Activated gamma-delta T cell treated with anti-CD3 and anti-CD28 coated beads, Interleukin-2, amount 50 U/mL, for 16 hours (primary cell): ENCODE data around the gene MIP.
"Not testable (repeated sequence)": the region's sequence is repeated elsewhere in the genome, so short reads cannot be mapped to it uniquely, and the experiment has no call there.

Experiments
- DNase-seq: peaks from one replicate; pipeline ENCODE4 v3.0.0-alpha.2; 2020; ENCODE audit warnings: low read depth

Gene MIP

GRCh38 chr12:56454557-56454956 lies at the start of gene MIP:
MIP (minus strand) TSS chr12:56454657; CDS start chr12:56454613, 44 bp downstream.
- DNase-seq, result no peak

- DNase-seq, result not testable (repeated sequence)
These were observed 45.4 kb upstream of the MIP start for GRCh38 chr12:56499879-56500278.

DNA sequence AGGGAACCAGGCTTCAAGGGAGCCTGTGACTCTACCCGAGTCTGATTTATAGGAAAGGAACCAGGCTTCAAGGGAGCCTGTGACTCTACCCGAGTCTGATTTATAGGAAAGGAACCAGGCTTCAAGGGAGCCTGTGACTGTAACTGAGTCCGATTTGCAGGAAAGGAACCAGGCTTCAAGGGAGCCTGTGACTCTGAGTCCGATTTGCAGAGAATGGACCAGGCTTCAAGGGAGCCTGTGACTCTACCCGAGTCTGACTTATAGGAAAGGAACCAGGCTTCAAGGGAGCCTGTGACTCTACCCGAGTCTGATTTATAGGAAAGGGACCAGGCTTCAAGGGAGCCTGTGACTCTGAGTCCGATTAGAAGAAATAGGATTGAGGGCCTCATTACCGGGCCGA lies 45.0 kb upstream of the MIP start:
- DNase-seq, result not testable (repeated sequence)

GRCh38 chr12:56498126-56498902 lies 43.9 kb upstream of the MIP start:
- not testable (repeated sequence) for DNase-seq

GRCh38 chr12:56496704-56497103 lies 42.2 kb upstream of the MIP start:
- DNase-seq, result peak; percentile 48

GRCh38 chr12:56494481-56494880 lies 40.0 kb upstream of the MIP start:
- not testable (repeated sequence) for DNase-seq

GRCh38 chr12:56494106-56494415 lies 39.6 kb upstream of the MIP start:
- not testable (repeated sequence) for DNase-seq

GRCh38 chr12:56493409-56494105 lies 39.1 kb upstream of the MIP start:
- DNase-seq, result not testable (repeated sequence)

DNA sequence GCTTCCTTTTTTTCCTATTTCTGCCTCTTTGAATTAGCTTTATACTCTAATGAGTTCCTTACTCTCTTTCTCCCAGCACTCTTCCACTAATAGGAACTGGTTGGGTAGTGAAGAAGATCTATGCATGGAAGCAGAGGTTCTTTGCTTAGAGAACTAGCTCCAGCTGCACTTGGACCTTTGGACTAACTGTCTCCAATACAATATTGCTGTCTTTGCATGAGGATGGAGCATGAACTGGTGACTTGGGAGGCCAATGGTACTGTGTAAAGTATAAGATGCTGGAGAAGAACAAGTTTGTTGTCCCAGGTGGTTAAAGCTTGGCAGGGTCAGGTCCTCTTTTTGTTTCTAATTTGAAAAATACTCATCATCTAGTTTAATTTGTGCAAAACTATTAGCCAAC lies 35.9 kb upstream of the MIP start:
- no peak for DNase-seq

DNA sequence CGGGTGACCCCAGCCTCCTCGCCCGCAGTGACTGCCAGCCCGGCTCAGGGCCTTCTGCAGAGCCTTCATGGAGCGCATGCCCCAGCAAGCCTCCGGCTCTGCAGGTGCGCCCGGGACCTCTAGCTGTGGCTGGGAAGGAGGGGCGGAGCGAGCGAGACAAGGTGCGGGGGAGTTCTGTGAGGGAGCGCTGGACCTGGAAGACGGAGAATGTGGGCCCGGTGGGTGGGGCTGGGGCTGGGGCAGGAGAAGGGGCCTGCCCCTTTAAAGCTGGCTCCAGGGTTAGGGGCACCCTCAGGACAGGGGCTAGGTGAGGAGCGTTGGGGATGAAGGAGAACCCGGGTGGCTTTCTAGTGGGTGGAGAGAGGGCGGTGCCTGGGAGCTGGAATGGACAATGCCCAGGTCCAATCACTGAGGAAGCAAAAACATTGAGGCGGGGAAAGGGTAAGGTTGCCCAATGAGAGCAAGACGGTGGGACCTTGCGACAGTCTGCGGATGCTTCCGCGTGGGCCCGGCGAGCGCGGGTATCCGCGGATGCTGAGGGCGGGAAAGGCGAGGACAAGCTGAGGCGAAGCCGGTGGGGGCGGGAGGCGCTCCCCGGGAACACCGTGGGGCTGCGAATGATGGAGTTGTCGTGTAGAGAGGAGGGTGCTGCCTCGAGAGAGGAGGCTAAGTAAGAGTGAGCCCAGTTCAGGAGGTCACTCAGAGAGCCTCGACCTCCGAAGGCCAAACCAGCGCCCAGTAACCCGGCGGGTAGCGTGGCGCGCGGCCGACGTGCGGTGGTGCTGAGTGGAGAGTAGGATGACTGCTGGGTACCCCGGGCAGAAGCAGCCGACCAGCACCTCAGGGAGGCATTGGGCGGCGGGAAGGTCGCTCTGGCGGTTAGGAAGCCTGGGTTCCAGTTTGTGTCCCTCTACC lies 33.8 kb upstream of the MIP start, which contains the start of gene GLS2:
Gene GLS2 (minus strand): TSS at position 121 of the 915 bp plus-strand sequence. CDS start 43 bp downstream, at position 78.
- peak; percentile 48 for DNase-seq

- DNase-seq, result peak; percentile 5
These were observed 33.1 kb upstream of the MIP start for GRCh38 chr12:56487448-56488040.

- no peak for DNase-seq
These were observed 32.2 kb upstream of the MIP start for GRCh38 chr12:56486694-56487093.

DNA sequence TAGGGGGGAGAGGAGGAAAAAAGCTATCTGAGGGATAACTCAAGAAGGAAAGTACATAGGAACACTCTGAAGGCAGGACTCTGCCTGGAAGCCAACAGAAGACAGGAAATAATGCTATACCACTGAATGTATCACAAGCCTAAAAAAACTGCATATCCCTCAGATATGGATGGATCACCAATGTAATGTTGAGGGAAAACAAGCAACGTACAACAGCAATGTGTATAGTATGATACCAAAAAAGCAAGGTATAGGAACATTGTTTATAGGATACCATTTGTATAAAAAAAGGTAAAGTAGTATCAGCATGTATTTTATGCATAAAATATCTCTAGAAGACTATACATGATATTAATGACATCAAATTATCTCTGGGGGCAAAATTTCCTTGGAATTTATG lies 30.1 kb upstream of the MIP start:
- DNase-seq, result no peak

DNA sequence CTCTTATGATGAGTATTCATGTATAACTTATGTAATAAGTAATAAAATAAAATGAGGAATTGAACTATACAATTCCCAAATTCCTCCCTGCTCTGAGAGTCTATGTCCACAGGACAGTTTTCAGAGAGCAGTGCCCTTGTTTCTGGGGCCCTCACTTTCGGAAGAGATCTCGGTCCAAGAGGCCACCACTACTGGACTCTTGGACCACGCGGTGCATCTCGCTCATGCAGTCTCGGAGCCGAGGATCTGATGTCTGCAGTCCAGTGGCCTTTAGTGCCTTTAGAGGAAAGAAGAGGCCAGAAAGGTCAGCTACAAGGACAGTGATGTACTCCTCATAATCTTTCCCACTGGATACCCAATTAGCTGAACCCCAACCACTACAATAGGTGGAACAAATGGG lies 25.2 kb upstream of the MIP start:
- no peak for DNase-seq

GRCh38 chr12:56477521-56478225 lies 23.2 kb upstream of the MIP start:
- DNase-seq, result no peak

GRCh38 chr12:56476972-56477432 lies 22.5 kb upstream of the MIP start:
- DNase-seq, result no peak

DNA sequence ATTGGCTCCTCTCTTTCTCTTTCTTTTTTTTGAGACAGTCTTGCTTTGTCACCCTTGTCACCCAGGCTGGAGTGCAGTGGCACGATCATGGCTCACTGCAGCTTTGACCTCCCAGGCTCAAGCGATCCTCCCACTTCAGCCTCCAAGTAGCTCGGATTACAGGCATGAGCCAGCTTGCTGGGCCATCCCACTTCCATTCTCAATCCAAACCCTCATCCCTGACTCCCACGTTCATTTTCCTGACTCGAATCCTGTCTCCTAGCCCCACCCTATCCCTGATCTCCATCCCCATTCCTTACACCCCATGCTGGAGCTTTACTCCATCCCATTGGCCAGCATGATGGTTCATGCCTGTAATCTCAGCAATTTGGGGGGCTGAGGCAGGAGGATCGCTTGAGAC lies 21.7 kb upstream of the MIP start:
- DNase-seq, result no peak

DNA sequence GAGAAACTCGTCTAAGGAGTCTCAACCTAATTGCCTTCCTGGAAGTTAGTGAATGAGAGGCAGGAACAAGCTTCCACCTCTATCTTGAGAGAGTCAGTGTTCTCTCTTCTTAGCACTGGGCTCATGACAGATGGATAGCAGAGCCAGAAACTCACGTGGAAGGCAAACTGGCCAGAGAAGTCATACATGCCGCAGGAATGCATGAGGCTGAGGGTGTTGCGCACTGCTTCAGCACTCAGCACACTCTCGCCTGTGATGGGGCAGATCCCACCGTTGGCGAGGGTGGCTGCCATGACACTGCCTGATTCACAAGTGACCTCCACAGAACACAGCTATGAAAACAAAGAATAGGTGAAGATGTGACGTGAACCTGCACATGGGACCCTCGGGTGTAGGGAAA lies 19.9 kb upstream of the MIP start:
- DNase-seq, result no peak

GRCh38 chr12:56469007-56469930 lies 14.8 kb upstream of the MIP start:
- DNase-seq, result no peak
